GM12864 (cell line): Measurements from ENCODE around the gene POU2F3.
A peak's percentile ranks its signal among the peaks of the same experiment; 100 is the strongest.

Experiments
- DNase-seq: peaks from one replicate; pipeline ENCODE4 v3.0.0-alpha.2; 2011; ENCODE audit warnings: low read depth
- H3K4me3 ChIP-seq: 2 replicates; pipeline ENCODE4 v1.5.1; 2011; ENCODE audit warnings: mild to moderate bottlenecking, low read depth, low read length, control low read depth
- CTCF ChIP-seq: IDR thresholded peaks from 2 replicates; pipeline ENCODE4 v1.5.1; 2011; ENCODE audit warnings: low read depth, mild to moderate bottlenecking, moderate library complexity, low read length, control low read depth, inconsistent platforms; ENCODE audit errors: missing control alignments

Gene POU2F3

GRCh38 chr11:120239713-120240640 is at the start of gene POU2F3:
Gene POU2F3, plus strand, starts transcription at chr11:120240140. Its CDS starts 204 bp downstream, at chr11:120240344.
- TF ChIP-seq CTCF: peak; percentile 10
- no peak within 1 kb of the TSS for H3K4me3 ChIP-seq
- DNase-seq: no peak

GRCh38 chr11:120191058-120191457 is 48.9 kb upstream of the POU2F3 start:
- DNase-seq: no peak
- TF ChIP-seq CTCF: no peak
- no peak overlapping the region for H3K4me3 ChIP-seq

GRCh38 chr11:120192831-120193625 is 46.9 kb upstream of the POU2F3 start:
- DNase-seq: no peak
- TF ChIP-seq CTCF: no peak
- no peak overlapping the region for H3K4me3 ChIP-seq

- DNase-seq: no peak
- H3K4me3 ChIP-seq: no peak overlapping the region
- no peak for TF ChIP-seq CTCF
Observed at GRCh38 chr11:120194166-120194565, 45.8 kb upstream of the POU2F3 start.

- DNase-seq: no peak
- H3K4me3 ChIP-seq: no peak overlapping the region
- no peak for TF ChIP-seq CTCF
Observed at GRCh38 chr11:120195601-120196320, 44.2 kb upstream of the POU2F3 start.

GRCh38 chr11:120196826-120197225 is 43.1 kb upstream of the POU2F3 start:
- TF ChIP-seq CTCF: no peak
- H3K4me3 ChIP-seq: no peak overlapping the region
- DNase-seq: no peak
